Immature natural killer cell (primary cell): ENCODE results near the gene TMEM94. TPM values are rescaled to one million over a fixed set of nuclear protein-coding genes. Genes with fewer than 3 reads are reported as not detected.

Source experiments
- DNase-seq, 3 donors: peaks; one replicate each; pipeline ENCODE4 v3.0.0; 2022; ENCODE audit warnings: mixed read lengths in 1 of 3
- H3K27ac Mint-ChIP-seq, 6 donors: one replicate each; pipeline ENCODE4 v1.8.0; 2020; ENCODE audit warnings: mixed read lengths in 6 of 6, mild to moderate bottlenecking in 5 of 6, inconsistent platforms in 4 of 6, moderate library complexity in 3 of 6
- H3K27me3 Mint-ChIP-seq, 3 donors: one replicate each; pipeline ENCODE4 v1.8.0; 2020 to 2021; ENCODE audit warnings: low read depth in 3 of 3, mild to moderate bottlenecking in 3 of 3, mixed read lengths in 3 of 3, moderate library complexity in 3 of 3, inconsistent platforms in 1 of 3
- H3K36me3 Mint-ChIP-seq, 3 donors: one replicate each; pipeline ENCODE4 v1.8.0; 2020; ENCODE audit warnings: mixed read lengths in 3 of 3, inconsistent platforms in 2 of 3, mild to moderate bottlenecking in 2 of 3
- H3K4me1 Mint-ChIP-seq, 2 donors: one replicate each; pipeline ENCODE4 v1.8.0; 2020; ENCODE audit warnings: inconsistent platforms in 2 of 2, mild to moderate bottlenecking in 2 of 2, mixed read lengths in 2 of 2, moderate library complexity in 1 of 2
- H3K4me3 Mint-ChIP-seq, 5 donors: one replicate each; pipeline ENCODE4 v1.8.0; 2020; ENCODE audit warnings: mild to moderate bottlenecking in 5 of 5, mixed read lengths in 5 of 5, inconsistent platforms in 3 of 5, moderate library complexity in 3 of 5
- H3K9me3 Mint-ChIP-seq, 6 donors: one replicate each; pipeline ENCODE4 v1.8.0; 2020; ENCODE audit warnings: mild to moderate bottlenecking in 6 of 6, mixed read lengths in 6 of 6, inconsistent platforms in 4 of 6, moderate library complexity in 3 of 6
- polyA plus RNA-seq, 3 donors: library from polyadenylated mRNA; unstranded; fragments of 300-500 nt; fragmentation: Illumina TruSeq; gene quantifications; one replicate each; pipeline ENCODE4 v1.2.3, GENCODE V29; 2021

The TMEM94 gene
- polyA plus RNA-seq = 10 to 100 TPM in 1 of 3 donors, 1 to 10 TPM in 2; 3.2 to 21.9 (median 9.3) TPM

- Mint-ChIP-seq H3K27ac (peak within 1 kb of the TSS; percentile 90 to 98 (median 98)), H3K4me3 (peak within 1 kb of the TSS; percentile 93 to 97 (median 93)), H3K4me1 (peaks cover 49 to 58% of the 10 kb centered on the region in 2 donors)
Observed at GRCh38 chr17:75456417-75457046, at the start of gene TMEM94. Gene TMEM94, plus strand, starts transcription at chr17:75456635. Its CDS starts 15,271 bp downstream, at chr17:75471906.

GRCh38 chr17:75407655-75408352, 48.6 kb upstream of the TMEM94 start:
- Mint-ChIP-seq H3K36me3 (no peaks in the 10 kb centered on the region), H3K27me3 (peaks cover 0 to 9% (median 7%) of the 10 kb centered on the region in 3 donors), H3K27ac (no peak overlapping the region), H3K4me1 (peaks cover 48 to 60% of the 10 kb centered on the region in 2 donors), H3K9me3 (no peaks in the 10 kb centered on the region), H3K4me3 (no peak overlapping the region)
- no peak for DNase-seq

More at GRCh38 chr17:75456417-75457046, at the start of gene TMEM94:
- no peaks in the 10 kb centered on the region for H3K36me3 Mint-ChIP-seq
- H3K9me3 Mint-ChIP-seq = no peaks in the 10 kb centered on the region
- DNase-seq = peak; percentile 92 to 94 (median 92)
- peaks cover 2 to 3% (median 3%) of the 10 kb centered on the region in 3 donors for H3K27me3 Mint-ChIP-seq

DNA sequence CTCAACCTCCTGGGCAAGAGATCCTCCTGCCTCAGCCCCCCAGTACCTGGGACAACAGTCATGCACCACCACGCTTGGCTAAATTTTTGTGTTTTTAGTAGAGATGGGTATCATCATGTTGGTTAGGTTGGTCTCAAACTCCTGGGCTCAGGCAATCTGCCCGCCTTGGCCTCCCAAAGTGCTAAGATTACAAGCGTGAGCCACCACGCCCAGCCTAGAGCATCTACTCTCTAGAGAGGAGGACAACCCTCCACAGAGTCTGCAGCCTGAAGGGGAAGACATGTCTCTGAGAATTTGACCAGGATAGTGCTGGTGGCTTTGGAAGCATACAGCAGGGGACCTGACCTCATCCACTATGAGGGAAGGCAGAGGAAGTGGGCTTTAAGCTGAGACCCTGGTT, 46.3 kb upstream of the TMEM94 start:
- no peaks in the 10 kb centered on the region for H3K36me3 Mint-ChIP-seq

GRCh38 chr17:75411328-75412067, 44.9 kb upstream of the TMEM94 start:
- H3K9me3 Mint-ChIP-seq = no peaks in the 10 kb centered on the region
- peak overlapping the region in 5 of 6 donors; percentile 31 to 87 (median 58) for H3K27ac Mint-ChIP-seq
- H3K4me3 Mint-ChIP-seq = peak overlapping the region in 3 of 5 donors; percentile 2 to 24 (median 17)
- no peak for DNase-seq
- no peaks in the 10 kb centered on the region for H3K36me3 Mint-ChIP-seq
- peaks cover 6 to 10% (median 7%) of the 10 kb centered on the region in 3 donors for H3K27me3 Mint-ChIP-seq
- H3K4me1 Mint-ChIP-seq = peaks cover 24 to 32% of the 10 kb centered on the region in 2 donors

More for the DNA sequence above, 46.3 kb upstream of the TMEM94 start:
- Mint-ChIP-seq H3K4me1 (peaks cover 33 to 42% of the 10 kb centered on the region in 2 donors), H3K27me3 (peaks cover 2 to 12% (median 8%) of the 10 kb centered on the region in 3 donors), H3K4me3 (no peak overlapping the region), H3K27ac (peak overlapping the region in 2 of 6 donors; percentile 23 to 81), H3K9me3 (no peaks in the 10 kb centered on the region)
- DNase-seq = no peak

- Mint-ChIP-seq H3K27ac (peak overlapping the region in 4 of 6 donors; percentile 2 to 57 (median 36)), H3K9me3 (no peaks in the 10 kb centered on the region), H3K36me3 (no peaks in the 10 kb centered on the region), H3K4me3 (peak overlapping the region; percentile 46 to 76 (median 51)), H3K4me1 (peaks cover 21 to 27% of the 10 kb centered on the region in 2 donors), H3K27me3 (peaks cover 6 to 8% (median 7%) of the 10 kb centered on the region in 3 donors)
- DNase-seq = peak; percentile 66 to 77 (median 69)
Observed at GRCh38 chr17:75412455-75413317, 43.7 kb upstream of the TMEM94 start.

- Mint-ChIP-seq H3K4me3 (no peak overlapping the region), H3K27ac (no peak overlapping the region), H3K9me3 (no peaks in the 10 kb centered on the region), H3K4me1 (peaks cover 21 to 27% of the 10 kb centered on the region in 2 donors), H3K27me3 (peaks cover 4 to 8% (median 8%) of the 10 kb centered on the region in 3 donors), H3K36me3 (no peaks in the 10 kb centered on the region)
- DNase-seq = no peak
Observed at GRCh38 chr17:75414488-75414887, 41.9 kb upstream of the TMEM94 start.

- Mint-ChIP-seq H3K27me3 (peaks cover 4 to 10% (median 8%) of the 10 kb centered on the region in 3 donors), H3K4me3 (no peak overlapping the region), H3K36me3 (no peaks in the 10 kb centered on the region), H3K27ac (no peak overlapping the region), H3K4me1 (peaks cover 16 to 20% of the 10 kb centered on the region in 2 donors), H3K9me3 (no peaks in the 10 kb centered on the region)
- DNase-seq = no peak
Observed at GRCh38 chr17:75416006-75416405, 40.4 kb upstream of the TMEM94 start.

DNA sequence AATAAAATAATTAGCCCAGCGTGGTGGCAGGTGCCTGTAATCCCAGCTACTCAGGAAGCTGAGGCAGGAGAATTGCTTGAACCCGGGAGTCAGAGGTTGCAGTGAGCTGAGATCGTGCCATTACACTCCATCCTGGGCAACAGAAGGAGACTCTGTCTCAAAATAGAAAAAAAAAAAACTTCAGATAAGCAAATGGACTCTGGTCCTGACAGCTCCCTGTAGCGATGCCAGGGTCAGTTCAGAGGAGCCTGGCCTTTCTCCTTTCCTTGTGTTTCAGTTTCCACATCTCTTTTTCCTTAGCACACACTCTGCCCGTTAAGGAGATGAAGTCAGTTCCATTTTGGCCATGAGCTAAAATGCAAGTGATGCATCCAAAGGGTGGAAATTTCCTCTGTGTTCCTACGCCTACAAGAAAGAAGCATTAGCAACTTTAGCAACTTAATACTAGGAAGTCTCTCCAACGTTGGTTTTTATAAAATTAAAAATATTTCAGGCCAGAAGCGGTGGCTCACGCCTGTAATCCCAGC, 39.3 kb upstream of the TMEM94 start:
- peaks cover 5 to 9% of the 10 kb centered on the region in 2 donors for H3K4me1 Mint-ChIP-seq
- no peaks in the 10 kb centered on the region for H3K36me3 Mint-ChIP-seq
- no peaks in the 10 kb centered on the region for H3K9me3 Mint-ChIP-seq

DNA sequence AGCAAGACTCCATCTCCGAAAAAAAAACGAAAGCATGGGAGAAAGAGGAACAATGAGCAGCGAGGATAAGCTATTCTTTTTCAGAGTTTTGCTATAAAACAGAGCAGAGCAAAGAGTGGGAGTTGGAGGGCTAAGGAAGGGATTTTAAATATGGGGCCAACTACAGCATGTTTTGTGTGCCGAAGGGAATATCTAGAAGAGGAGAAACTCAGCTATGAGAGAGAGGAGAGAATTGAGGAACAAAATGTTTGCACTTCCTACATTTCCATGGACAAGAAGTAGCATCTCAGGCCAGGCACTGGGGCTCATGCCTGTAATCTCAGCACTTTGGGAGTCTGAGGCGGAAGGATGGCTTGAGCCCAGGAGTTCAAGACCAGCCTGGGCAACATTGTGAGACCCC, 37.9 kb upstream of the TMEM94 start:
- H3K9me3 Mint-ChIP-seq = no peaks in the 10 kb centered on the region
- H3K36me3 Mint-ChIP-seq = no peaks in the 10 kb centered on the region
- peak overlapping the region in 1 of 6 donors; percentile 17 for H3K27ac Mint-ChIP-seq
- H3K27me3 Mint-ChIP-seq = peaks cover 4 to 10% (median 5%) of the 10 kb centered on the region in 3 donors
- DNase-seq = no peak
- no peaks in the 10 kb centered on the region for H3K4me1 Mint-ChIP-seq
- no peak overlapping the region for H3K4me3 Mint-ChIP-seq

More for the DNA sequence above, 39.3 kb upstream of the TMEM94 start:
- H3K27ac Mint-ChIP-seq = no peak overlapping the region
- peaks cover 4 to 10% (median 7%) of the 10 kb centered on the region in 3 donors for H3K27me3 Mint-ChIP-seq
- no peak for DNase-seq
- no peak overlapping the region for H3K4me3 Mint-ChIP-seq

DNA sequence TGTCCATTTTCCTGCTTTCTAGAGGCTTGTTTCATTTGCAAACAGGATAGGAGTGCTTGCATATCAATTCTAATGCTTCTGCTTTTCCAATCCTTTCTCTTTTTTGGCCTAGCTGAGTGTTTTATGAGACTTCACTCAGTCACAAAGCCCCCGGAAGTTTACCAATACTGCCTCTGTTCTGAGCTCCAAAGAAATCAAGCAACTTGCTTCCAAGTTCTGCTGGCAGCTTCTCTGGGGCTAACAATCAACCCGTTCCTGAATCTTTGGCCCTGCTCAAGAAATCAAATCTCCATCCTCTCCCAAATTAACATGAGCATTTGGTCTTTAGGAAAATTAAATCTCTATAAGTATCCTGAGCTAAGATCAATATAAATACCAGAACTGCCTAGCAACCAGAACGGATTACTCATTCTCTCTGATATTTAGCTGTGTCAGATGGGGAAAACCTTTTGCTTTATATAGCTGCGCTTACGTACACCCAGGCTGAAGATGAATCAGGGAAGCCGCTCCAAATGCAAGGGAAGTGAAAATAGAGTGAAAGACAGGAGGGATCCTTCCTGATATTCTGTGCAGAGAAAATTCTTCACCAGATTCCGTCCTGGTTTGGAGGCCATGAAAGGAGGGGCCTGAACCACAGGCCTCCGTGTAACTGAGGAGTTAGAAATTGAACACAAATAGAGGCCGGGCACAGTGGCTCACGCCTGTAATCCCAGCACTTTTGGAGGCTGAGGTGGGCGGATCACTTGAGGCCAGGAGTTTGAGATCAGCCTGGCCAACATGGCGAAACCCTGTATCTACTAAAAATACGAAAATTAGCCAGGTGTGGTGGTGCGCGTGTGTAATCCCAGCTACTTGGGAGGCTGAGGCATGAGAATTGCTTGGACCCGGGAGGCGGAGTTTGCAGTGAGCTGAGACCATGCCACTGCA, 27.6 kb upstream of the TMEM94 start:
- H3K9me3 Mint-ChIP-seq = no peaks in the 10 kb centered on the region
- peaks cover 0 to 4% (median 0%) of the 10 kb centered on the region in 3 donors for H3K36me3 Mint-ChIP-seq
- H3K27me3 Mint-ChIP-seq = peaks cover 5 to 12% (median 6%) of the 10 kb centered on the region in 3 donors
- no peak for DNase-seq
- H3K27ac Mint-ChIP-seq = no peak overlapping the region
- peaks cover 12 to 14% of the 10 kb centered on the region in 2 donors for H3K4me1 Mint-ChIP-seq
- H3K4me3 Mint-ChIP-seq = no peak overlapping the region

DNA sequence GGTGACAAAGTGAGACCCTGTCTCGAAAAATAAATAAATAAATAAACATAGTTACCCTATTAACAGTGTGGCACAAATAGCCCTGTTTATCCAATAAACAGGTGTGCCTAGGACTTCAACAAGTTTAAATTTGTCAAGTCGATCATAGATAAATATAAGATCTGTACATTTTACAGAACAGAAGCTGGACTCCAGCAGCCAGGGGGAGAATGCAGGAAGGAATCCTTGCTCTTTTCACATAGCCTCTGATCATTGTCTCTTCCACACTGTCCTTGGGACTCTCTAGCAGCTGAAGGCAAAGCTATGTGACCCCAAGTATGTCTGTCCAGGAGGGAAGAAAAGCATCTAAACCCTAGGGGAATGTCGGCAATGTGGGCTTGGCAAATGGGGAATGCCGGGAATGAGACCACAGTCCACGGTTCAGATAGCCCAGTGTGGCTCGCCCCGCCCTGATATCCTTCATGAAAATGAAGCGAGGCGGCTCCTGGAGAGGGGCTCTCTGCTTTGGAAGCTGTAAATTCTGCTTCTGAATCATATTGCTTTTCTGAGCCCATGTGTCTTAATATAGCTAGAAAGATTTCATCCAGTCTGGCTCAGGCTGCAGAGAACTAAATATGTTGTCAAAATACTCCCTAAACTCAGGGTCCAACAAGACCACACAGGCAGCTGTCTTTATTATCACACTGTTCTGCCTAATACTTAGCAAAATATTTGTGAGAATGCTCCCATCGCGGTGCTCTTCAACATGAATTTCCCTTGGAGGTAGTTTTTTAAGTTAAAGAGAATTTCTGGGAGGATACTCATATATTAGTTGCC, 26.1 kb upstream of the TMEM94 start:
- H3K36me3 Mint-ChIP-seq = peaks cover 0 to 4% (median 0%) of the 10 kb centered on the region in 3 donors
- peaks cover 5 to 12% (median 6%) of the 10 kb centered on the region in 3 donors for H3K27me3 Mint-ChIP-seq
- H3K9me3 Mint-ChIP-seq = no peaks in the 10 kb centered on the region
- H3K4me3 Mint-ChIP-seq = no peak overlapping the region
- DNase-seq = no peak
- peak overlapping the region in 1 of 6 donors; percentile 10 for H3K27ac Mint-ChIP-seq
- H3K4me1 Mint-ChIP-seq = peaks cover 19 to 20% of the 10 kb centered on the region in 2 donors
